Neural progenitor cell (in vitro differentiated cells): ENCODE data around the gene RINL. TPM values are rescaled to one million over a fixed set of nuclear protein-coding genes. Genes with fewer than 3 reads are reported as not detected.
"Not testable (repeated sequence)": the region's sequence is repeated elsewhere in the genome, so short reads cannot be mapped to it uniquely, and the experiment has no call there.

ENCODE experiments used
- DNase-seq: peaks from one replicate; pipeline ENCODE4 v3.0.0-alpha.2; 2016; ENCODE audit warnings: low spot score
- H2AFZ ChIP-seq: fragments of 200-600 bp; sonication (generic); replicated peaks from 2 replicates; pipeline ENCODE4 v1.6.1; 2016; ENCODE audit warnings: antibody characterized with exemption
- H3F3A ChIP-seq: fragments of 200-600 bp; sonication (generic); 2 replicates; pipeline ENCODE4 v1.6.1; 2016; ENCODE audit warnings: antibody characterized with exemption, low read depth
- H3K27ac ChIP-seq: fragments of 200-600 bp; sonication (generic); 2 replicates; pipeline ENCODE4 v1.5.1; 2016; ENCODE audit warnings: mild to moderate bottlenecking
- H3K27me3 ChIP-seq: fragments of 200-600 bp; sonication (generic); 2 replicates; pipeline ENCODE4 v1.6.1; 2016; ENCODE audit warnings: mild to moderate bottlenecking, moderate library complexity
- H3K36me3 ChIP-seq: fragments of 200-600 bp; sonication (generic); 2 replicates; pipeline ENCODE4 v1.5.1; 2016
- H3K4me1 ChIP-seq: fragments of 200-600 bp; sonication (generic); 2 replicates; pipeline ENCODE4 v1.6.1; 2016; ENCODE audit warnings: mixed run types
- H3K4me2 ChIP-seq: fragments of 200-600 bp; sonication (generic); 2 replicates; pipeline ENCODE4 v1.6.1; 2016
- H3K4me3 ChIP-seq: fragments of 200-600 bp; sonication (generic); 2 replicates; pipeline ENCODE4 v1.5.1; 2016
- H3K79me2 ChIP-seq: fragments of 200-600 bp; sonication (generic); 2 replicates; pipeline ENCODE4 v1.6.1; 2016; ENCODE audit warnings: low read depth
- H3K9ac ChIP-seq: fragments of 200-600 bp; sonication (generic); 2 replicates; pipeline ENCODE4 v1.6.1; 2016
- H3K9me3 ChIP-seq: fragments of 200-600 bp; sonication (generic); 2 replicates; pipeline ENCODE4 v1.5.1; 2016; ENCODE audit warnings: low read depth
- H4K20me1 ChIP-seq: fragments of 200-600 bp; sonication (generic); 2 replicates; pipeline ENCODE4 v1.6.1; 2016; ENCODE audit warnings: low read depth
- H3K27ac Mint-ChIP-seq: 3 replicates; pipeline ENCODE4 v1.8.0; 2021; ENCODE audit warnings: mixed read lengths
- H3K27me3 Mint-ChIP-seq: 2 replicates; pipeline ENCODE4 v1.8.0; 2022; ENCODE audit warnings: low read depth, mild to moderate bottlenecking, inconsistent platforms, moderate library complexity, mixed read lengths; ENCODE audit not compliant: insufficient read depth
- H3K36me3 Mint-ChIP-seq: 3 replicates; pipeline ENCODE4 v1.8.0; 2021; ENCODE audit warnings: mixed read lengths
- H3K4me1 Mint-ChIP-seq: 3 replicates; pipeline ENCODE4 v1.8.0; 2021; ENCODE audit warnings: mixed read lengths
- H3K4me3 Mint-ChIP-seq: 3 replicates; pipeline ENCODE4 v1.8.0; 2021; ENCODE audit warnings: mild to moderate bottlenecking, moderate library complexity, mixed read lengths
- H3K9me3 Mint-ChIP-seq: 3 replicates; pipeline ENCODE4 v1.8.0; 2020; ENCODE audit warnings: mixed read lengths
- CTCF ChIP-seq: fragments of 200-600 bp; sonication (generic); IDR thresholded peaks from 2 replicates; pipeline ENCODE4 v1.5.1; 2017; ENCODE audit warnings: antibody characterized with exemption, mild to moderate bottlenecking
- EZH2 ChIP-seq: fragments of 200-600 bp; sonication (generic); IDR thresholded peaks from 2 replicates; pipeline ENCODE4 v1.6.1; 2017; ENCODE audit warnings: antibody characterized with exemption, mild to moderate bottlenecking, moderate library complexity
- EZH2phosphoT487 ChIP-seq: fragments of 200-600 bp; sonication (generic); IDR thresholded peaks from 2 replicates; pipeline ENCODE4 v1.6.1; 2017; ENCODE audit warnings: antibody characterized with exemption
- total RNA-seq: library from RNA; depleted of rRNA; stranded (reverse); fragments of >200 nt; gene quantifications from 2 replicates; pipeline ENCODE4 v1.2.3, GENCODE V29; 2015; ENCODE audit warnings: low replicate concordance

Gene RINL
- total RNA-seq, 1 donor from 2014 or later, result 5.4 TPM

GRCh38 chr19:38889803-38890202, 11.7 kb upstream of the RINL start:
- TF ChIP-seq EZH2 (no peak), CTCF (no peak), EZH2phosphoT487 (no peak)
- no peak for DNase-seq

GRCh38 chr19:38888876-38889275, 10.8 kb upstream of the RINL start:
- H3K27ac Mint-ChIP-seq, result no peak overlapping the region
- Histone ChIP-seq H3K9me3 (no peaks in the 10 kb centered on the region), H3K9ac (no peak overlapping the region), H4K20me1 (no peaks in the 10 kb centered on the region), H3K79me2 (no peaks in the 10 kb centered on the region), H3K4me3 (no peak overlapping the region), H3K27ac (no peak overlapping the region), H3K27me3 (no peaks in the 10 kb centered on the region), H3K36me3 (no peaks in the 10 kb centered on the region), H3F3A (peaks cover 4% of the 10 kb centered on the region), H3K4me1 (no peaks in the 10 kb centered on the region), H2AFZ (no peak overlapping the region), H3K4me2 (no peak overlapping the region)
- no peak overlapping the region for H3K4me3 Mint-ChIP-seq
- peaks cover 4% of the 10 kb centered on the region for H3K27me3 Mint-ChIP-seq
- no peaks in the 10 kb centered on the region for H3K9me3 Mint-ChIP-seq
- DNase-seq, result no peak
- peaks cover 3% of the 10 kb centered on the region for H3K4me1 Mint-ChIP-seq
- no peak for TF ChIP-seq EZH2phosphoT487
- no peak for TF ChIP-seq EZH2
- TF ChIP-seq CTCF, result no peak
- no peaks in the 10 kb centered on the region for H3K36me3 Mint-ChIP-seq

More at GRCh38 chr19:38889803-38890202, 11.7 kb upstream of the RINL start:
- no peaks in the 10 kb centered on the region for H3K36me3 Mint-ChIP-seq
- no peaks in the 10 kb centered on the region for H3K9me3 Mint-ChIP-seq
- Histone ChIP-seq H3K36me3 (no peaks in the 10 kb centered on the region), H3K4me1 (no peaks in the 10 kb centered on the region), H4K20me1 (no peaks in the 10 kb centered on the region), H3K9ac (no peak overlapping the region), H3K4me3 (no peak overlapping the region), H3F3A (peaks cover 4% of the 10 kb centered on the region), H3K79me2 (no peaks in the 10 kb centered on the region), H3K27me3 (no peaks in the 10 kb centered on the region), H2AFZ (no peak overlapping the region), H3K4me2 (no peak overlapping the region), H3K9me3 (no peaks in the 10 kb centered on the region), H3K27ac (no peak overlapping the region)
- H3K27ac Mint-ChIP-seq, result no peak overlapping the region
- H3K4me1 Mint-ChIP-seq, result peaks cover 3% of the 10 kb centered on the region
- no peak overlapping the region for H3K4me3 Mint-ChIP-seq
- peaks cover 3% of the 10 kb centered on the region for H3K27me3 Mint-ChIP-seq

GRCh38 chr19:38884691-38885090, 6.6 kb upstream of the RINL start:
- H3K9ac ChIP-seq, H3K4me3 ChIP-seq, H3F3A ChIP-seq, H3K36me3 Mint-ChIP-seq, H3K4me1 Mint-ChIP-seq, H3K4me3 Mint-ChIP-seq, H3K79me2 ChIP-seq, H4K20me1 ChIP-seq, H3K4me1 ChIP-seq, H2AFZ ChIP-seq, H3K9me3 Mint-ChIP-seq, H3K27ac ChIP-seq, DNase-seq, H3K9me3 ChIP-seq, H3K27ac Mint-ChIP-seq, H3K4me2 ChIP-seq, H3K27me3 ChIP-seq, H3K27me3 Mint-ChIP-seq, H3K36me3 ChIP-seq: not testable (repeated sequence)

- H3F3A ChIP-seq, result peaks cover 4% of the 10 kb centered on the region
- H3K27ac Mint-ChIP-seq, result peak overlapping the region; percentile 33
- no peak overlapping the region for H3K27ac ChIP-seq
- no peak overlapping the region for H2AFZ ChIP-seq
- no peaks in the 10 kb centered on the region for H3K9me3 ChIP-seq
- no peaks in the 10 kb centered on the region for H3K36me3 Mint-ChIP-seq
- H3K4me2 ChIP-seq, result no peak overlapping the region
- no peaks in the 10 kb centered on the region for H4K20me1 ChIP-seq
- no peak overlapping the region for H3K9ac ChIP-seq
- H3K9me3 Mint-ChIP-seq, result no peaks in the 10 kb centered on the region
- TF ChIP-seq CTCF (no peak), EZH2 (no peak), EZH2phosphoT487 (no peak)
- H3K4me3 ChIP-seq, result no peak overlapping the region
- H3K79me2 ChIP-seq, result no peaks in the 10 kb centered on the region
- no peak for DNase-seq
- H3K27me3 ChIP-seq, result no peaks in the 10 kb centered on the region
- no peaks in the 10 kb centered on the region for H3K4me1 ChIP-seq
- H3K4me1 Mint-ChIP-seq, result no peaks in the 10 kb centered on the region
- peaks cover 8% of the 10 kb centered on the region for H3K27me3 Mint-ChIP-seq
- H3K36me3 ChIP-seq, result no peaks in the 10 kb centered on the region
- H3K4me3 Mint-ChIP-seq, result no peak overlapping the region
These were observed 5.2 kb upstream of the RINL start for GRCh38 chr19:38883286-38883685.
